ENCODE measurements around the gene MED25.

The MED25 gene

GRCh38 chr19:49832556-49832955, 14.5 kb downstream of the MED25 start:
- TF ChIP-seq POLR2AphosphoS5 (IDR thresholded peaks at IDR 0.05; ENCODE audit: low read depth, low read length) (no peak), SIN3A (IDR thresholded peaks at IDR 0.05; ENCODE audit: borderline replicate concordance, insufficient read depth, low read length) (no peak), TAF1 (IDR thresholded peaks at IDR 0.05; ENCODE audit: borderline replicate concordance, insufficient read depth, low read length) (no peak), FOXP2 (optimal IDR thresholded peaks at IDR 0.05; ENCODE audit: borderline replicate concordance, extremely low read depth, extremely low read length, insufficient read depth) (no peak), REST (IDR thresholded peaks at IDR 0.05; ENCODE audit: insufficient read depth in 1 of 2, low read depth in 2 of 2, low read length in 2 of 2) (no peak)

- no peak for TF ChIP-seq TAF1 (IDR thresholded peaks at IDR 0.05; ENCODE audit: borderline replicate concordance, insufficient read depth, low read length)
- TF ChIP-seq SIN3A (IDR thresholded peaks at IDR 0.05; ENCODE audit: borderline replicate concordance, insufficient read depth, low read length) = no peak
- TF ChIP-seq REST (IDR thresholded peaks at IDR 0.05; ENCODE audit: insufficient read depth in 1 of 2, low read depth in 2 of 2, low read length in 2 of 2) = no peak
- TF ChIP-seq FOXP2 (optimal IDR thresholded peaks at IDR 0.05; ENCODE audit: borderline replicate concordance, extremely low read depth, extremely low read length, insufficient read depth) = no peak
- no peak for TF ChIP-seq POLR2AphosphoS5 (IDR thresholded peaks at IDR 0.05; ENCODE audit: low read depth, low read length)
Observed at GRCh38 chr19:49833599-49833998, 15.5 kb downstream of the MED25 start.

- TF ChIP-seq REST (IDR thresholded peaks at IDR 0.05; ENCODE audit: insufficient read depth in 1 of 2, low read depth in 2 of 2, low read length in 2 of 2) (no peak), POLR2AphosphoS5 (IDR thresholded peaks at IDR 0.05; ENCODE audit: low read depth, low read length) (no peak), SIN3A (IDR thresholded peaks at IDR 0.05; ENCODE audit: borderline replicate concordance, insufficient read depth, low read length) (no peak), FOXP2 (optimal IDR thresholded peaks at IDR 0.05; ENCODE audit: borderline replicate concordance, extremely low read depth, extremely low read length, insufficient read depth) (no peak), TAF1 (IDR thresholded peaks at IDR 0.05; ENCODE audit: borderline replicate concordance, insufficient read depth, low read length) (no peak)
Observed at GRCh38 chr19:49835562-49835961, 17.5 kb downstream of the MED25 start.

- TF ChIP-seq FOXP2 (optimal IDR thresholded peaks at IDR 0.05; ENCODE audit: borderline replicate concordance, extremely low read depth, extremely low read length, insufficient read depth) (no peak), REST (IDR thresholded peaks at IDR 0.05; ENCODE audit: insufficient read depth in 1 of 2, low read depth in 2 of 2, low read length in 2 of 2) (no peak), SIN3A (IDR thresholded peaks at IDR 0.05; ENCODE audit: borderline replicate concordance, insufficient read depth, low read length) (no peak), POLR2AphosphoS5 (IDR thresholded peaks at IDR 0.05; ENCODE audit: low read depth, low read length) (no peak), TAF1 (IDR thresholded peaks at IDR 0.05; ENCODE audit: borderline replicate concordance, insufficient read depth, low read length) (no peak)
Observed at GRCh38 chr19:49836176-49837008, 18.3 kb downstream of the MED25 start.

All from PFSK-1 (cell line).